ENCODE data around the gene PARN. TPM values are rescaled to one million over a fixed set of nuclear protein-coding genes. Genes with fewer than 3 reads are reported as not detected.

The PARN gene
- polyA plus RNA-seq, 3 donors: 18.4 to 24.4 (median 19.1) TPM

- H3K9ac ChIP-seq (ENCODE audit: insufficient read depth, low read length, poor library complexity, severe bottlenecking): no peak overlapping the region
- H3K79me2 ChIP-seq (ENCODE audit: insufficient read depth, low read length): no peaks in the 10 kb centered on the region
- DNase-seq: no peak
- Mint-ChIP-seq H3K4me1 (peaks cover 12% of the 10 kb centered on the region), H3K36me3 (peaks cover 16 to 29% of the 10 kb centered on the region in 2 donors), H3K27me3 (ENCODE audit: low read depth in 3 of 3) (no peaks in the 10 kb centered on the region), H3K27ac (no peak overlapping the region), H3K4me3 (no peak overlapping the region), H3K9me3 (no peaks in the 10 kb centered on the region)
- no peaks in the 10 kb centered on the region for H3K27me3 ChIP-seq (ENCODE audit: control insufficient read depth in 2 of 2, insufficient read depth in 2 of 2, low read length in 2 of 2)
- H3K27ac ChIP-seq (ENCODE audit: low read depth in 1 of 2, low read length in 2 of 2): no peak overlapping the region
- H3K9me3 ChIP-seq (replicated peaks in 1 of 2; ENCODE audit: control insufficient read depth in 1 of 2, insufficient read depth in 1 of 2, low read length in 2 of 2): no peaks in the 10 kb centered on the region
- 85% methylated on average over 3 of the region's 5 CpGs for WGBS (ENCODE audit: insufficient coverage)
- H3K36me3 ChIP-seq (replicated peaks in 1 of 2; ENCODE audit: control insufficient read depth in 1 of 2, insufficient read depth in 2 of 2, low read length in 2 of 2): peaks cover 8 to 25% of the 10 kb centered on the region in 2 donors
- H3K4me1 ChIP-seq (ENCODE audit: control insufficient read depth in 1 of 2, insufficient read depth in 2 of 2, low read length in 2 of 2): peaks cover 3 to 12% of the 10 kb centered on the region in 2 donors
- H3K4me2 ChIP-seq (replicated peaks; ENCODE audit: extremely low read depth, low read length, poor library complexity, severe bottlenecking): no peak overlapping the region
- intact Hi-C loops (cut with micrococcal nuclease): loop anchor here in 1 of 2 donors (5.0 kb wide), 1 partner anchor 51 kb away; no protein-coding TSS in a partner anchor
- H2AFZ ChIP-seq (ENCODE audit: insufficient read depth, low read depth, low read length, poor library complexity, severe bottlenecking): no peak overlapping the region
- no peak for TF ChIP-seq CTCF (IDR thresholded peaks at IDR 0.05)
- H4K20me1 ChIP-seq (ENCODE audit: insufficient read depth, low read length): no peaks in the 10 kb centered on the region
- no peak overlapping the region for H3K4me3 ChIP-seq (replicated peaks in 1 of 3; ENCODE audit: low read depth in 2 of 3, low read length in 3 of 3)
Measured at GRCh38 chr16:14446796-14447195, 183.3 kb downstream of the PARN start.

- no peaks in the 10 kb centered on the region for H4K20me1 ChIP-seq (ENCODE audit: insufficient read depth, low read length)
- no peaks in the 10 kb centered on the region for H3K27me3 ChIP-seq (ENCODE audit: control insufficient read depth in 2 of 2, insufficient read depth in 2 of 2, low read length in 2 of 2)
- Mint-ChIP-seq H3K4me1 (peaks cover 12% of the 10 kb centered on the region), H3K9me3 (no peaks in the 10 kb centered on the region), H3K4me3 (no peak overlapping the region), H3K36me3 (peaks cover 17 to 29% of the 10 kb centered on the region in 2 donors), H3K27me3 (ENCODE audit: low read depth in 3 of 3) (no peaks in the 10 kb centered on the region), H3K27ac (no peak overlapping the region)
- H3K36me3 ChIP-seq (replicated peaks in 1 of 2; ENCODE audit: control insufficient read depth in 1 of 2, insufficient read depth in 2 of 2, low read length in 2 of 2): peaks cover 8 to 25% of the 10 kb centered on the region in 2 donors
- H3K4me1 ChIP-seq (ENCODE audit: control insufficient read depth in 1 of 2, insufficient read depth in 2 of 2, low read length in 2 of 2): peaks cover 3 to 12% of the 10 kb centered on the region in 2 donors
- H3K4me3 ChIP-seq (replicated peaks in 1 of 3; ENCODE audit: low read depth in 2 of 3, low read length in 3 of 3): no peak overlapping the region
- no peaks in the 10 kb centered on the region for H3K9me3 ChIP-seq (replicated peaks in 1 of 2; ENCODE audit: control insufficient read depth in 1 of 2, insufficient read depth in 1 of 2, low read length in 2 of 2)
- intact Hi-C loops (cut with micrococcal nuclease): loop anchor here in 1 of 2 donors (5.0 kb wide), 1 partner anchor 51 kb away; no protein-coding TSS in a partner anchor
- WGBS (ENCODE audit: insufficient coverage): 100% methylated on average over 2 of the region's 12 CpGs
- no peaks in the 10 kb centered on the region for H3K79me2 ChIP-seq (ENCODE audit: insufficient read depth, low read length)
- H3K27ac ChIP-seq (ENCODE audit: low read depth in 1 of 2, low read length in 2 of 2): no peak overlapping the region
- no peak overlapping the region for H2AFZ ChIP-seq (ENCODE audit: insufficient read depth, low read depth, low read length, poor library complexity, severe bottlenecking)
- no peak for TF ChIP-seq CTCF (IDR thresholded peaks at IDR 0.05)
- no peak for DNase-seq
- no peak overlapping the region for H3K4me2 ChIP-seq (replicated peaks; ENCODE audit: extremely low read depth, low read length, poor library complexity, severe bottlenecking)
- no peak overlapping the region for H3K9ac ChIP-seq (ENCODE audit: insufficient read depth, low read length, poor library complexity, severe bottlenecking)
Measured at GRCh38 chr16:14445937-14446715, 183.9 kb downstream of the PARN start.

All from CD14-positive monocyte (primary cell).